ENCODE data around the gene FAM236D. TPM values are rescaled to one million over a fixed set of nuclear protein-coding genes. Genes with fewer than 3 reads are reported as not detected.

FAM236D gene
- total RNA-seq, 2 donors from 2014 or later = not detected

Other genes starting within 250 kb of the FAM236D start
- gene HDAC8, start 235.4 kb downstream of the FAM236D start, total RNA-seq = 10 to 100 TPM; 23.5 to 24.3 TPM
- gene PHKA1, start 93.9 kb downstream of the FAM236D start, total RNA-seq = 1 to 10 TPM; 5.9 to 7.5 TPM
- under 1 TPM; 0.30 to 0.38 TPM for gene DMRTC1B, start 31.3 kb downstream of the FAM236D start, total RNA-seq
- not detected for gene FAM236B, start 25.6 kb downstream of the FAM236D start, total RNA-seq
- not detected for gene FAM236C, start 104.4 kb upstream of the FAM236D start, total RNA-seq
- not detected for gene FAM236A, start 130.0 kb upstream of the FAM236D start, total RNA-seq
- under 1 TPM; 0.30 to 0.36 TPM for gene DMRTC1, start 135.6 kb upstream of the FAM236D start, total RNA-seq
- gene PABPC1L2B, start 194.7 kb upstream of the FAM236D start, total RNA-seq = not detected

All from activated T-cell treated with anti-CD3 and anti-CD28 coated beads, Interleukin-2, amount 50 U/mL, for 72 hours (primary cell).